Left lung (tissue), 10 donors: ENCODE data around the gene HP1BP3. TPM values are rescaled to one million over a fixed set of nuclear protein-coding genes. Genes with fewer than 3 reads are reported as not detected.

ENCODE experiments used
- ATAC-seq: fragments of 200-7000 bp; cut with Tn5 transposase; one replicate; pipeline ENCODE4 v1.9.1; 2020; ENCODE audit warnings: moderate library complexity
- DNase-seq, 4 donors: peaks; one replicate each; pipeline ENCODE4 v3.0.0-alpha.2; 2013 to 2020
- H3K27ac ChIP-seq, 2 donors: fragments of 200-600 bp; sonication (generic) in 1 of 2; one replicate each; pipeline versions ENCODE4 v1.5.0 to v1.8.0; 2020 to 2021
- H3K27me3 ChIP-seq, 2 donors: fragments of 200-600 bp; sonication (generic) in 1 of 2; one replicate each; pipeline versions ENCODE4 v1.5.0 to v1.8.0; 2020 to 2021
- H3K36me3 ChIP-seq, 2 donors: fragments of 200-600 bp; sonication (generic) in 1 of 2; one replicate each; pipeline versions ENCODE4 v1.5.0 to v1.8.0; 2020 to 2021
- H3K4me1 ChIP-seq, 2 donors: fragments of 200-600 bp; one replicate each; pipeline ENCODE4 v1.8.0; 2021
- H3K4me3 ChIP-seq, 2 donors: fragments of 200-600 bp; sonication (generic) in 1 of 2; one replicate each; pipeline versions ENCODE4 v1.5.0 to v1.8.0; 2020 to 2021; ENCODE audit warnings: mild to moderate bottlenecking in 1 of 2
- H3K9me3 ChIP-seq, 2 donors: fragments of 200-600 bp; sonication (generic) in 1 of 2; one replicate each; pipeline versions ENCODE4 v1.5.0 to v1.8.0; 2020 to 2021
- CTCF ChIP-seq, 2 donors: fragments of 200-600 bp; sonication (generic) in 1 of 2; IDR thresholded peaks; one replicate each; pipeline versions ENCODE4 v1.5.0 to v1.8.0; 2021; ENCODE audit warnings: antibody characterized with exemption in 2 of 2
- intact Hi-C, 2 donors: fragments of 100-400 bp; cut with DNase I; formaldehyde crosslinking; loops; one replicate each; pipeline versions ENCODE4 v1.11.2 to v1.14.2; 2022
- polyA plus RNA-seq, 6 donors: library from polyadenylated mRNA; unstranded; fragments of 120-200 nt; gene quantifications; one replicate each; pipeline ENCODE4 v1.2.1, GENCODE V29; 2013; ENCODE audit not compliant: insufficient read length in 6 of 6
- total RNA-seq, 2 donors: library from RNA; stranded (reverse); fragmentation: NEBNext Ultra II Directional; extraction: Animal tissue kit (Norgen Biotek cat#: 25700); gene quantifications; one replicate each; pipeline ENCODE4 v1.2.1, GENCODE V29; 2021
- donor health status: DM: no; HTN: yes; CAD: no.
- donor health status: DM: no; HTN: no; CAD: no.

Gene HP1BP3
- total and polyA plus RNA-seq, 8 donors = 158 to 444 (median 378) TPM

- Histone ChIP-seq H3K4me3 (no peak overlapping the region), H3K4me1 (no peaks in the 10 kb centered on the region), H3K27me3 (no peaks in the 10 kb centered on the region), H3K36me3 (peaks cover 4 to 19% of the 10 kb centered on the region in 2 donors), H3K9me3 (no peaks in the 10 kb centered on the region), H3K27ac (no peak overlapping the region)
- DNase-seq = no peak
- no peak for TF ChIP-seq CTCF (IDR thresholded peaks at IDR 0.05)
- intact Hi-C loops = no loop called here
- no peak for ATAC-seq
Observed at GRCh38 chr1:20830378-20830777, 43.3 kb upstream of the HP1BP3 start.

GRCh38 chr1:20829946-20830345 is 42.8 kb upstream of the HP1BP3 start:
- no peak overlapping the region for H3K27ac ChIP-seq
- TF ChIP-seq CTCF (IDR thresholded peaks at IDR 0.05) = no peak
- no peaks in the 10 kb centered on the region for H3K9me3 ChIP-seq
- no peaks in the 10 kb centered on the region for H3K27me3 ChIP-seq
- intact Hi-C loops = no loop called here
- ATAC-seq (no peak), DNase-seq (no peak)
- H3K4me3 ChIP-seq = no peak overlapping the region
- H3K36me3 ChIP-seq = peaks cover 4 to 23% of the 10 kb centered on the region in 2 donors
- no peaks in the 10 kb centered on the region for H3K4me1 ChIP-seq

DNA sequence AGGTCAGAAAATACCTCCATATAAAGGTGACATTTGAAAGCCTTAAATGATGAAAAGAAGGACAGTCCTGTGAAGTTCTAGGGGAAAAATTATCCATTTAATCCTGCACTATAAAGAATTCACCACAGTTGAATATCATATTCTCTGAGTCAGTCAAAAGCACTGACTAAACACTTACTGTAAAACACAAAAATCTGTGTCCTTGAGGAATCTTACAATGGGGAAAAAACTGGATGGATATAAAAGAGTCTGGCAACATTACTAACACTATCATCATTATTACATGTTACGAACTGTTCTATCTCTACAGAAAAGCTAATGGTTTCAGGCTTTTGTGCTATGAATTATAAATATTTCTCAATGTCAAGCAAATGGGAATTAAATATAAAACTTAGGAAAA is 42.4 kb upstream of the HP1BP3 start:
- Histone ChIP-seq H3K9me3 (no peaks in the 10 kb centered on the region), H3K36me3 (peaks cover 4 to 27% of the 10 kb centered on the region in 2 donors), H3K4me1 (no peaks in the 10 kb centered on the region), H3K4me3 (no peak overlapping the region), H3K27me3 (no peaks in the 10 kb centered on the region), H3K27ac (no peak overlapping the region)
- ATAC-seq = no peak
- no peak for DNase-seq
- TF ChIP-seq CTCF (IDR thresholded peaks at IDR 0.05) = no peak
- intact Hi-C loops = no loop called here

GRCh38 chr1:20823845-20824244 is 36.7 kb upstream of the HP1BP3 start:
- DNase-seq = no peak
- H3K4me3 ChIP-seq = no peak overlapping the region
- intact Hi-C loops = no loop called here
- peaks cover 4 to 50% of the 10 kb centered on the region in 2 donors for H3K36me3 ChIP-seq
- H3K27ac ChIP-seq = no peak overlapping the region
- no peaks in the 10 kb centered on the region for H3K27me3 ChIP-seq
- no peak for ATAC-seq
- no peak for TF ChIP-seq CTCF (IDR thresholded peaks at IDR 0.05)
- no peaks in the 10 kb centered on the region for H3K4me1 ChIP-seq
- H3K9me3 ChIP-seq = no peaks in the 10 kb centered on the region

DNA sequence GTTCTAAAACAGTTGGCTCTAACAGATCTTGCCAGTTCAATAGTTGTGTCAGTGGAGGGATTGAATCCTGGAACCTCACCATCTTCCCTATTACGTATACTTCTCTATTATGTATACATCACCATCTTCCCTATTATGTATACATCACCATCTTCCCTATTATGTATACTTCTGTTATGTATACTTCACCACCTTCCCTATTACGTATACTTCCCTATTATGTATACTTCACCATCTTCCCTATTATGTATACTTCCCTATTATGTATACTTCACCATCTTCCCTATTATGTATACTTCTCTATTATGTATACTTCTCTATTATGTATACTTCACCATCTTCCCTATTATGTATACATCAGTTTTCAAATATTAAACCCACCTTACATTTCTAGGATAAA is 34.4 kb upstream of the HP1BP3 start:
- Histone ChIP-seq H3K36me3 (peaks cover 0 to 56% of the 10 kb centered on the region in 2 donors), H3K27me3 (no peaks in the 10 kb centered on the region), H3K27ac (no peak overlapping the region), H3K4me3 (no peak overlapping the region), H3K4me1 (no peaks in the 10 kb centered on the region), H3K9me3 (no peaks in the 10 kb centered on the region)
- ATAC-seq (no peak), DNase-seq (no peak)
- intact Hi-C loops = no loop called here
- no peak for TF ChIP-seq CTCF (IDR thresholded peaks at IDR 0.05)
